ENCODE data around the gene PSORS1C2. TPM values are rescaled to one million over a fixed set of nuclear protein-coding genes. Genes with fewer than 3 reads are reported as not detected.

Gene PSORS1C2
- total and polyA plus RNA-seq, 2 donors (not counting 1 experiment from before 2014, with no cell fraction given), result not detected

DNA sequence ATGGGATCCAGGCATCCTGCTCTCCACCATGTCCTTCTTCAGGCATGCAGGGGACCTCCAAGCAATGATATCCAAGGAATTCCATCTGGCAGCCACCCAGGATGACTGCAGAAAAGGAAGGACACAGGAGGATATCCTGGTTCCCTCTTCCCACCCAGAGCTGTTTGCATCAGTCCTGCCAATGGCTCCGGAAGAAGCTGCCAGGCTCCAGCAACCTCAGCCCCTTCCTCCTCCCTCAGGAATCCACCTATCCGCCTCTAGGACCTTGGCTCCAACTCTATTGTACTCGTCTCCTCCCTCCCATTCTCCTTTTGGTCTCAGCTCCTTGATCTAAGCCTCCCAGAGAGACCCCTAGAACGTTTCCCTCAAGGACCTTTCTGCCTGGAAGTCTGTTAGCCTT, 733 bp upstream of the PSORS1C2 start:
- H4K20me1 ChIP-seq (ENCODE audit: control insufficient read depth, extremely low read depth, insufficient read depth, low read length), result no peaks in the 10 kb centered on the region
- no peak overlapping the region for H3K9ac ChIP-seq (ENCODE audit: insufficient read depth, low read length)
- no peak overlapping the region for H3K27ac ChIP-seq (ENCODE audit: insufficient read depth, low read length)
- peaks cover 1% of the 10 kb centered on the region for H3K36me3 ChIP-seq (ENCODE audit: control insufficient read depth, insufficient read depth, low read length)
- peaks cover 3% of the 10 kb centered on the region for H3K4me1 ChIP-seq (ENCODE audit: control insufficient read depth, extremely low read depth, insufficient read depth, low read length)
- H3K4me3 ChIP-seq (replicated peaks in 1 of 4; ENCODE audit: control extremely low read depth in 1 of 4, insufficient read depth in 1 of 4, low read depth in 3 of 4, low read length in 4 of 4), result no peak overlapping the region
- peak in 1 of 2 donors; percentile 56 for DNase-seq (ENCODE audit: low read depth in 2 of 2)
- H3K9me3 ChIP-seq (ENCODE audit: control insufficient read depth, insufficient read depth, low read depth, low read length), result no peaks in the 10 kb centered on the region
- H2AFZ ChIP-seq (ENCODE audit: low read length), result no peak overlapping the region
- H3K27me3 ChIP-seq (ENCODE audit: control insufficient read depth, insufficient read depth, low read length), result no peaks in the 10 kb centered on the region
- no peak overlapping the region for H3K4me2 ChIP-seq (ENCODE audit: extremely low read depth, insufficient read depth, low read length)
- no peaks in the 10 kb centered on the region for H3K79me2 ChIP-seq (ENCODE audit: control insufficient read depth, insufficient read depth, low read length)
- TF ChIP-seq CTCF (conservative IDR thresholded peaks at IDR 0.05 in 1 of 2, IDR thresholded peaks at IDR 0.05 in 1 of 2; ENCODE audit: low read depth in 1 of 2, low read length in 2 of 2), result no peak
- TF ChIP-seq EZH2 (IDR thresholded peaks at IDR 0.05; ENCODE audit: low read length, missing control alignments), result no peak

DNA sequence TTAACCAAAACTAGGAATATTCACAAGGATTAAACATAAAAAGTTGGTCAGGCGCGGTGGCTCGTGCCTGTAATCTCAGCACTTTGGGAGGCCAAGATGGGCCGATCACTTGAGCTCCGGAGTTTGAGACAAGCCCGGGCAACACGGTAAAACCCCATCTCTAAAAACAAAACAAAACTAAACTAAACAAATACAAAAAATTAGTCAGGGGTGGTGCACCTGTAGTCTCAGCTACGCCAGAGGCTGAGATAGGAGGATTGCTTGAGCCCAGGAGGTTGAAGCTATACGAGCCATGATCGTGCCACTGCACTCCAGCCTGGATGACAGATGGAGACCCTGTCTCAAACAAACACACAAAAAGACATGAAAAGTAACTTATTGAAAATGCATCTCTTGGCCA, 3.2 kb downstream of the PSORS1C2 start:
- Histone ChIP-seq H4K20me1 (ENCODE audit: control insufficient read depth, extremely low read depth, insufficient read depth, low read length) (no peaks in the 10 kb centered on the region), H2AFZ (ENCODE audit: low read length) (no peak overlapping the region), H3K79me2 (ENCODE audit: control insufficient read depth, insufficient read depth, low read length) (no peaks in the 10 kb centered on the region), H3K9ac (ENCODE audit: insufficient read depth, low read length) (no peak overlapping the region), H3K4me3 (replicated peaks in 1 of 4; ENCODE audit: control extremely low read depth in 1 of 4, insufficient read depth in 1 of 4, low read depth in 3 of 4, low read length in 4 of 4) (no peak overlapping the region), H3K4me2 (ENCODE audit: extremely low read depth, insufficient read depth, low read length) (no peak overlapping the region), H3K4me1 (ENCODE audit: control insufficient read depth, extremely low read depth, insufficient read depth, low read length) (peaks cover 3% of the 10 kb centered on the region), H3K27me3 (ENCODE audit: control insufficient read depth, insufficient read depth, low read length) (no peaks in the 10 kb centered on the region), H3K36me3 (ENCODE audit: control insufficient read depth, insufficient read depth, low read length) (no peaks in the 10 kb centered on the region), H3K27ac (ENCODE audit: insufficient read depth, low read length) (no peak overlapping the region), H3K9me3 (ENCODE audit: control insufficient read depth, insufficient read depth, low read depth, low read length) (no peaks in the 10 kb centered on the region)
- TF ChIP-seq EZH2 (IDR thresholded peaks at IDR 0.05; ENCODE audit: low read length, missing control alignments) (no peak), CTCF (conservative IDR thresholded peaks at IDR 0.05 in 1 of 2, IDR thresholded peaks at IDR 0.05 in 1 of 2; ENCODE audit: low read depth in 1 of 2, low read length in 2 of 2) (no peak)
- no peak for DNase-seq (ENCODE audit: low read depth in 2 of 2)

DNA sequence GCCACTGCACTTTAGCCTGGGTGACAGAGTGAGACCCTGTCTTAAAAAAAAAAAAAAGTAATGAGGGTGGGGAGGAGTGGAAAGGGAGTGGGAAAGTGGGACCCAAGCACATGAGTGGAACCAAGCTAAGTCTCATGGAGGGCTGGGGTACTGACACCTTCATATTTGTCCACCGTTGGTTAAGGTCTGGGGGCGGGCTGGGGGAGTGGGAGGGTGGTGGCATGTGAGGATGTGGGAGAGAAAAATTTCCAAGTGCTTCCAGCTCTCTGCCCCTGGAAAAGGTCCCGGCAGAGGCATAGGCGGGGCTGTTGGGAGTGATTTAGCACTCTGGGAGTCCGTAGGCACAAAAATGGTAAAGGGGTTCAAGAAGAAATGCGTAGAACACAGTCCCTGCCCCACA, 6.1 kb downstream of the PSORS1C2 start:
- H3K4me1 ChIP-seq (ENCODE audit: control insufficient read depth, extremely low read depth, insufficient read depth, low read length), result peaks cover 3% of the 10 kb centered on the region
- no peak overlapping the region for H3K4me2 ChIP-seq (ENCODE audit: extremely low read depth, insufficient read depth, low read length)
- no peak for DNase-seq (ENCODE audit: low read depth in 2 of 2)
- no peaks in the 10 kb centered on the region for H4K20me1 ChIP-seq (ENCODE audit: control insufficient read depth, extremely low read depth, insufficient read depth, low read length)
- H3K9ac ChIP-seq (ENCODE audit: insufficient read depth, low read length), result no peak overlapping the region
- H3K36me3 ChIP-seq (ENCODE audit: control insufficient read depth, insufficient read depth, low read length), result no peaks in the 10 kb centered on the region
- H3K9me3 ChIP-seq (ENCODE audit: control insufficient read depth, insufficient read depth, low read depth, low read length), result no peaks in the 10 kb centered on the region
- TF ChIP-seq EZH2 (IDR thresholded peaks at IDR 0.05; ENCODE audit: low read length, missing control alignments), result no peak
- no peak for TF ChIP-seq CTCF (conservative IDR thresholded peaks at IDR 0.05 in 1 of 2, IDR thresholded peaks at IDR 0.05 in 1 of 2; ENCODE audit: low read depth in 1 of 2, low read length in 2 of 2)
- H3K79me2 ChIP-seq (ENCODE audit: control insufficient read depth, insufficient read depth, low read length), result no peaks in the 10 kb centered on the region
- peaks cover 6% of the 10 kb centered on the region for H3K27me3 ChIP-seq (ENCODE audit: control insufficient read depth, insufficient read depth, low read length)
- H3K4me3 ChIP-seq (replicated peaks in 1 of 4; ENCODE audit: control extremely low read depth in 1 of 4, insufficient read depth in 1 of 4, low read depth in 3 of 4, low read length in 4 of 4), result no peak overlapping the region
- H2AFZ ChIP-seq (ENCODE audit: low read length), result no peak overlapping the region
- no peak overlapping the region for H3K27ac ChIP-seq (ENCODE audit: insufficient read depth, low read length)

All from fibroblast of lung (primary cell).